GM12878 (cell line): ENCODE results near the gene TBCA. TPM values are rescaled to one million over a fixed set of nuclear protein-coding genes. Genes with fewer than 3 reads are reported as not detected.

Experiments
- ATAC-seq: fragments of 200-7000 bp; cut with Tn5 transposase; 3 replicates; pipeline ENCODE4 v1.9.1; 2020; ENCODE audit warnings: mild to moderate bottlenecking, moderate library complexity
- BruUV-seq: library from RNA; stranded (reverse); fragments of 400-500 nt; replicated peaks from 2 replicates; lab custom pipeline; 2021; lab: Mats Ljungman, UMichigan
- CTCF ChIA-PET: fragments of 300-600 bp; sonication (Branson Sonifier 250); formaldehyde crosslinking; extraction: SDS; loops from one replicate; lab custom pipeline; 2021; ENCODE audit warnings: inconsistent platforms; lab: Yijun Ruan, JAX
- POLR2A ChIA-PET: fragments of 350-600 bp; formaldehyde crosslinking; extraction: SDS; loops from one replicate; lab custom pipeline; 2021; ENCODE audit warnings: inconsistent platforms; lab: Charles Lee
- RAD21 ChIA-PET: fragments of 300-600 bp; sonication (Branson Sonifier 250); formaldehyde crosslinking; loops from one replicate; lab custom pipeline; 2023; ENCODE audit warnings: antibody characterized with exemption; ENCODE audit not compliant: unreplicated experiment; lab: Charles Lee
- SMC1A ChIA-PET: fragments of 300-600 bp; sonication (Branson Sonifier 250); formaldehyde crosslinking; loops from one replicate; lab custom pipeline; 2023; ENCODE audit not compliant: unreplicated experiment, uncharacterized antibody; lab: Charles Lee
- DNase-seq: peaks from one replicate; pipeline ENCODE4 v3.0.0-alpha.2; 2011; ENCODE audit warnings: low read depth, low spot score
- FAIRE-seq: peaks from 3 replicates; lab custom pipeline; 2011; peaks lifted over from hg19 to GRCh38; lab: Jason Lieb, UNC
- H2AFZ ChIP-seq: 2 replicates; pipeline ENCODE4 v1.6.0; 2011; ENCODE audit warnings: low read depth, low read length, control low read depth; ENCODE audit not compliant: control insufficient read depth
- H3K27ac ChIP-seq: 2 replicates; pipeline ENCODE4 v1.5.1; 2011; ENCODE audit warnings: control low read depth; ENCODE audit not compliant: control insufficient read depth, insufficient read depth
- H3K27me3 ChIP-seq, 2 experiments: replicated peaks in 1 of 2; 2 replicates each; pipeline versions ENCODE4 v1.6.0 to v1.6.1; 2011; ENCODE audit warnings: low read length in 1 of 2; ENCODE audit not compliant: control insufficient read depth in 2 of 2, insufficient read depth in 2 of 2
- H3K36me3 ChIP-seq, 2 experiments: 2 replicates each; pipeline ENCODE4 v1.5.1; 2011; ENCODE audit warnings: low read length in 1 of 2; ENCODE audit not compliant: control insufficient read depth in 2 of 2, insufficient read depth in 2 of 2
- H3K4me1 ChIP-seq: 2 replicates; pipeline ENCODE4 v1.6.1; 2011; ENCODE audit warnings: mild to moderate bottlenecking, low read length, moderate library complexity, mixed read lengths; ENCODE audit not compliant: control insufficient read depth, insufficient read depth
- H3K4me2 ChIP-seq: 2 replicates; pipeline ENCODE4 v1.6.0; 2011; ENCODE audit warnings: control low read depth; ENCODE audit not compliant: control insufficient read depth, insufficient read depth
- H3K4me3 ChIP-seq: fragments of 200-600 bp; sonication (generic); 2 replicates; pipeline ENCODE4 v1.5.1; 2016
- H3K79me2 ChIP-seq: 2 replicates; pipeline ENCODE4 v1.6.0; 2011; ENCODE audit warnings: low read length; ENCODE audit not compliant: control insufficient read depth, insufficient read depth
- H3K9ac ChIP-seq: 2 replicates; pipeline ENCODE4 v1.8.0; 2011; ENCODE audit warnings: low read length, control low read depth, mixed read lengths; ENCODE audit not compliant: control insufficient read depth, insufficient read depth
- H3K9me3 ChIP-seq: replicated peaks from 3 replicates; pipeline ENCODE4 v1.5.1; 2011; ENCODE audit warnings: mild to moderate bottlenecking, low read length; ENCODE audit not compliant: control insufficient read depth, insufficient read depth
- H4K20me1 ChIP-seq: 2 replicates; pipeline ENCODE4 v1.6.0; 2011; ENCODE audit not compliant: control insufficient read depth, insufficient read depth
- ETV6 ChIP-seq, 2 experiments: fragments of 450-650 bp in 1 of 2; IDR thresholded peaks in 1 of 2; conservative IDR thresholded peaks in 1 of 2; 2 replicates each; pipeline ENCODE4 v1.6.1; 2014; ENCODE audit warnings: antibody characterized with exemption in 1 of 2, borderline replicate concordance in 1 of 2, low read depth in 1 of 2, mild to moderate bottlenecking in 1 of 2, moderate library complexity in 1 of 2
- MXI1 ChIP-seq: fragments of 150-350 bp; IDR thresholded peaks from 2 replicates; pipeline ENCODE4 v1.6.1; 2011; ENCODE audit warnings: low read depth, mild to moderate bottlenecking, inconsistent platforms, low read length, improper control_type of control experiment
- NR2C1 ChIP-seq: fragments of 450-650 bp; IDR thresholded peaks from 2 replicates; pipeline ENCODE4 v1.6.1; 2017; ENCODE audit warnings: antibody characterized with exemption, mild to moderate bottlenecking, moderate library complexity
- NRF1 ChIP-seq: conservative IDR thresholded peaks from 2 replicates; pipeline ENCODE4 v1.6.1; 2011; ENCODE audit warnings: mild to moderate bottlenecking, low read depth, low read length, improper control_type of control experiment
- POLR2A ChIP-seq: IDR thresholded peaks from 2 replicates; pipeline ENCODE4 v1.6.1; 2011; ENCODE audit warnings: low read depth, mild to moderate bottlenecking, low read length
- RAD51 ChIP-seq: fragments of 450-650 bp; IDR thresholded peaks from 2 replicates; pipeline ENCODE4 v1.6.1; 2016; ENCODE audit warnings: moderate library complexity, mild to moderate bottlenecking, inconsistent platforms
- RCOR1 ChIP-seq: conservative IDR thresholded peaks from 2 replicates; pipeline ENCODE4 v1.6.1; 2012; ENCODE audit warnings: low read depth, low read length, improper control_type of control experiment
- SRF ChIP-seq, 2 experiments: IDR thresholded peaks; 2 replicates each; pipeline ENCODE4 v1.6.1; 2011; ENCODE audit warnings: low read depth in 2 of 2, low read length in 2 of 2, mild to moderate bottlenecking in 1 of 2, moderate library complexity in 1 of 2
- in situ Hi-C: fragments of 300-500 bp; cut with MboI; formaldehyde crosslinking; loops from 9 replicates; pipeline ENCODE4 v1.14.3; 2018; ENCODE audit warnings: mixed read lengths
- intact Hi-C: fragments of 100-400 bp; cut with micrococcal nuclease; formaldehyde crosslinking; loops from one replicate; pipeline ENCODE4 v1.14.2; 2022; ENCODE audit not compliant: unreplicated experiment
- polyA plus RNA-seq, 11 experiments: library from polyadenylated mRNA; depleted of rRNA in 4 of 11; unstranded in 6 of 11; stranded (reverse) in 5 of 11; fragments of >200 nt; fragmentation: Nextera tagmentation in 4 of 11; fragmentation: Illumina TruSeq in 1 of 11; extraction: Ambion mirVana in 4 of 11; extraction: Trizol in 1 of 11; gene quantifications; 1 replicate in 1 of 11; 2 replicates in 10 of 11; pipeline versions ENCODE4 v1.2.1 to v1.2.3, GENCODE V29; 2011 to 2016; ENCODE audit warnings: inconsistent platforms in 2 of 11, missing spikeins in 2 of 11, low read depth in 1 of 11
- total RNA-seq, 4 experiments: library from RNA; depleted of rRNA in 3 of 4; stranded (reverse); fragments of >200 nt in 3 of 4; fragmentation: Illumina TruSeq in 1 of 4; extraction: Trizol in 1 of 4; gene quantifications; 2 replicates each; pipeline versions ENCODE4 v1.2.1 to v1.2.3, GENCODE V29; 2013 to 2021
- TF ChIP-seq, protein P1 (sequence below): IDR thresholded peaks from 2 replicates; pipeline ENCODE4 v1.6.1; 2012; ENCODE audit warnings: low read depth, low read length, improper control_type of control experiment
- TF ChIP-seq, protein P2 (sequence below): fragments of 450-650 bp; formaldehyde crosslinking; IDR thresholded peaks from 2 replicates; pipeline ENCODE4 v1.4.0; 2020; ENCODE audit warnings: mild to moderate bottlenecking, moderate library complexity
- TF ChIP-seq, protein P3 (sequence below), 3 experiments: IDR thresholded peaks in 2 of 3; conservative IDR thresholded peaks in 1 of 3; 2 replicates each; pipeline ENCODE4 v1.5.1; 2011; ENCODE audit warnings: low read depth in 3 of 3, low read length in 3 of 3, mild to moderate bottlenecking in 3 of 3, control low read depth in 2 of 3, moderate library complexity in 2 of 3, inconsistent platforms in 1 of 3, mixed read lengths in 1 of 3; ENCODE audit not compliant: control insufficient read depth in 2 of 3, insufficient read depth in 1 of 3; ENCODE audit errors: extremely low read depth in 1 of 3

The TBCA gene
- total and polyA plus RNA-seq, 10 of the 15 experiments (the other 5 are each of a cell fraction or from before 2014, with no cell fraction given): 86.3 to 647 (median 294) TPM

- no peaks in the 10 kb centered on the region for H3K4me1 ChIP-seq
- FAIRE-seq: no peak
- no TSS peak for BruUV-seq
- no peak for DNase-seq
- H3K9me3 ChIP-seq: no peaks in the 10 kb centered on the region; the same call in 2 of the 3 replicates
- peaks cover 3 to 9% of the 10 kb centered on the region in 2 experiments for H3K36me3 ChIP-seq
- no peak overlapping the region for H2AFZ ChIP-seq
- TF ChIP-seq POLR2A (no peak), RAD51 (no peak), ETV6 (conservative IDR thresholded peaks at IDR 0.05 in 1 of 2, IDR thresholded peaks at IDR 0.05 in 1 of 2; ENCODE audit: borderline replicate concordance in 1 of 2, low read depth in 1 of 2) (no peak), NRF1 (no peak), MXI1 (no peak), RCOR1 (no peak), NR2C1 (no peak), SRF (IDR thresholded peaks at IDR 0.05; ENCODE audit: low read depth in 2 of 2, low read length in 2 of 2) (no peak)
- TF ChIP-seq, protein P1, sequence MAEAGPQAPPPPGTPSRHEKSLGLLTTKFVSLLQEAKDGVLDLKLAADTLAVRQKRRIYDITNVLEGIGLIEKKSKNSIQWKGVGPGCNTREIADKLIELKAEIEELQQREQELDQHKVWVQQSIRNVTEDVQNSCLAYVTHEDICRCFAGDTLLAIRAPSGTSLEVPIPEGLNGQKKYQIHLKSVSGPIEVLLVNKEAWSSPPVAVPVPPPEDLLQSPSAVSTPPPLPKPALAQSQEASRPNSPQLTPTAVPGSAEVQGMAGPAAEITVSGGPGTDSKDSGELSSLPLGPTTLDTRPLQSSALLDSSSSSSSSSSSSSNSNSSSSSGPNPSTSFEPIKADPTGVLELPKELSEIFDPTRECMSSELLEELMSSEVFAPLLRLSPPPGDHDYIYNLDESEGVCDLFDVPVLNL: no peak
- TF ChIP-seq, protein P2, sequence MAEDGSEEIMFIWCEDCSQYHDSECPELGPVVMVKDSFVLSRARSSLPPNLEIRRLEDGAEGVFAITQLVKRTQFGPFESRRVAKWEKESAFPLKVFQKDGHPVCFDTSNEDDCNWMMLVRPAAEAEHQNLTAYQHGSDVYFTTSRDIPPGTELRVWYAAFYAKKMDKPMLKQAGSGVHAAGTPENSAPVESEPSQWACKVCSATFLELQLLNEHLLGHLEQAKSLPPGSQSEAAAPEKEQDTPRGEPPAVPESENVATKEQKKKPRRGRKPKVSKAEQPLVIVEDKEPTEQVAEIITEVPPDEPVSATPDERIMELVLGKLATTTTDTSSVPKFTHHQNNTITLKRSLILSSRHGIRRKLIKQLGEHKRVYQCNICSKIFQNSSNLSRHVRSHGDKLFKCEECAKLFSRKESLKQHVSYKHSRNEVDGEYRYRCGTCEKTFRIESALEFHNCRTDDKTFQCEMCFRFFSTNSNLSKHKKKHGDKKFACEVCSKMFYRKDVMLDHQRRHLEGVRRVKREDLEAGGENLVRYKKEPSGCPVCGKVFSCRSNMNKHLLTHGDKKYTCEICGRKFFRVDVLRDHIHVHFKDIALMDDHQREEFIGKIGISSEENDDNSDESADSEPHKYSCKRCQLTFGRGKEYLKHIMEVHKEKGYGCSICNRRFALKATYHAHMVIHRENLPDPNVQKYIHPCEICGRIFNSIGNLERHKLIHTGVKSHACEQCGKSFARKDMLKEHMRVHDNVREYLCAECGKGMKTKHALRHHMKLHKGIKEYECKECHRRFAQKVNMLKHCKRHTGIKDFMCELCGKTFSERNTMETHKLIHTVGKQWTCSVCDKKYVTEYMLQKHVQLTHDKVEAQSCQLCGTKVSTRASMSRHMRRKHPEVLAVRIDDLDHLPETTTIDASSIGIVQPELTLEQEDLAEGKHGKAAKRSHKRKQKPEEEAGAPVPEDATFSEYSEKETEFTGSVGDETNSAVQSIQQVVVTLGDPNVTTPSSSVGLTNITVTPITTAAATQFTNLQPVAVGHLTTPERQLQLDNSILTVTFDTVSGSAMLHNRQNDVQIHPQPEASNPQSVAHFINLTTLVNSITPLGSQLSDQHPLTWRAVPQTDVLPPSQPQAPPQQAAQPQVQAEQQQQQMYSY (CRISPR knock-in tag): no peak
- TF ChIP-seq, protein P3, sequence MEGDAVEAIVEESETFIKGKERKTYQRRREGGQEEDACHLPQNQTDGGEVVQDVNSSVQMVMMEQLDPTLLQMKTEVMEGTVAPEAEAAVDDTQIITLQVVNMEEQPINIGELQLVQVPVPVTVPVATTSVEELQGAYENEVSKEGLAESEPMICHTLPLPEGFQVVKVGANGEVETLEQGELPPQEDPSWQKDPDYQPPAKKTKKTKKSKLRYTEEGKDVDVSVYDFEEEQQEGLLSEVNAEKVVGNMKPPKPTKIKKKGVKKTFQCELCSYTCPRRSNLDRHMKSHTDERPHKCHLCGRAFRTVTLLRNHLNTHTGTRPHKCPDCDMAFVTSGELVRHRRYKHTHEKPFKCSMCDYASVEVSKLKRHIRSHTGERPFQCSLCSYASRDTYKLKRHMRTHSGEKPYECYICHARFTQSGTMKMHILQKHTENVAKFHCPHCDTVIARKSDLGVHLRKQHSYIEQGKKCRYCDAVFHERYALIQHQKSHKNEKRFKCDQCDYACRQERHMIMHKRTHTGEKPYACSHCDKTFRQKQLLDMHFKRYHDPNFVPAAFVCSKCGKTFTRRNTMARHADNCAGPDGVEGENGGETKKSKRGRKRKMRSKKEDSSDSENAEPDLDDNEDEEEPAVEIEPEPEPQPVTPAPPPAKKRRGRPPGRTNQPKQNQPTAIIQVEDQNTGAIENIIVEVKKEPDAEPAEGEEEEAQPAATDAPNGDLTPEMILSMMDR (IDR thresholded peaks at IDR 0.05 in 2 of 3, conservative IDR thresholded peaks at IDR 0.05 in 1 of 3; ENCODE audit: control insufficient read depth in 2 of 3, extremely low read depth in 1 of 3, insufficient read depth in 1 of 3, low read depth in 3 of 3, low read length in 3 of 3): no peak
- no peak overlapping the region for H3K9ac ChIP-seq
- POLR2A ChIA-PET: interaction anchor here (0.5 to 2.6 kb wide), 3 partner anchors 10 to 78 kb away, joined by 4 to 9 read pairs (median 7); no protein-coding TSS in a partner anchor
- peaks cover 25% of the 10 kb centered on the region for H3K79me2 ChIP-seq
- no peak overlapping the region for H3K27ac ChIP-seq
- no peaks in the 10 kb centered on the region for H4K20me1 ChIP-seq
- in situ Hi-C loops: no loop called here
- intact Hi-C loops: no loop called here
- H3K27me3 ChIP-seq: no peaks in the 10 kb centered on the region
- no peak overlapping the region for H3K4me3 ChIP-seq
- SMC1A ChIA-PET: interaction anchor here (0.6 to 3.4 kb wide), 17 partner anchors 10 to 198 kb away, joined by 3 to 14 read pairs (median 3); no protein-coding TSS in a partner anchor
- H3K4me2 ChIP-seq: no peak overlapping the region
- RAD21 ChIA-PET: interaction anchor here (0.7 to 1.6 kb wide), 3 partner anchors 10 to 144 kb away, joined by 3 to 7 read pairs (median 4); no protein-coding TSS in a partner anchor
- ATAC-seq: no peak
- CTCF ChIA-PET: interaction anchor here (0.9 to 1.7 kb wide), 4 partner anchors 10 to 211 kb away, joined by 3 to 5 read pairs (median 4); no protein-coding TSS in a partner anchor
Measured at GRCh38 chr5:77709340-77709739, 66.8 kb downstream of the TBCA start.
